RPMI7951 (cell line): Measurements from ENCODE around the gene PIGH. TPM values are rescaled to one million over a fixed set of nuclear protein-coding genes. Genes with fewer than 3 reads are reported as not detected.

ENCODE experiments used
- DNase-seq: peaks from one replicate; pipeline ENCODE4 v3.0.0-alpha.2; 2012; ENCODE audit warnings: low read depth
- total RNA-seq: library from RNA; depleted of rRNA; stranded (reverse); fragments of >200 nt; shearing (Covaris generic); gene quantifications from 2 replicates; pipeline ENCODE4 v1.2.3, GENCODE V29; 2014

Gene PIGH
- total RNA-seq, 1 experiment from 2014 or later: 20.9 TPM

DNA sequence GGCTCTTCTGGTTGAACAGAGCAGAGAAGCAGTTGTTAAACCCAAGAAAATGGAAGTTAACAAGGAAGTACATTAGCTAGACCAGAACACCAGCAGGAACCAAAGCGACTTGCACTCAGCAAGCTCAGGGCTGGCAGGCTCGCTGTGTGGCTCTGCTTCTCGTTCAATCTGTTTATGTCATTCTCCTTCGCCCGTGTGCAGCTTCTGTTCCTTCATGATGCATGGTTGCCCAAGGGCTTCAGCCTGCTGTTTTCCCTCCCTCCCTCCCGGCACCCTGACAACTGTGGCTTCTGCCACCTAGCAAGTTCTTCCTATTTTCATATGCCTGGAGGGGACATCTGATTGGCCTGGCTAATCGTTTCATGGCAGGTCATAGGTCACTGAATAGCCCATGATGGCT is 25.3 kb downstream of the PIGH start:
- no peak for DNase-seq

DNA sequence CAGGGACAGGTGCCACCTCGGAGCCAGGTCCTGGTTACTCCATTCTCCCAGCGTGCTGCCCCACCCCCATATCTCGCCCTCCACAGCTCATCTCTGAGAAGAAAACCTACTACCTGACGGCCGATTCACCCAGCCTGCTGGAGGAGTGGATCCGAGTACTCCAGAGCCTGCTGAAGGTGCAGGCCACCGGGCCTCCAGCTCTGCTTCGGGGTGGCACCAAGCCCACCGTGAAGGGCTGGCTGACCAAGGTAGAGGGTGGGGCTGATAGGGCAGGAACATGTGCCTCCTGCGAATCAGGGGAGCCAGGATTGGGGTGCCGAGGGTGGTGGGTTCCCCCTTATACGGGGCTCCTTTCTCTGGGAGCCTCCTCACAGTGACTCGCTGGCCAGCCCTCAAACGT is 25.9 kb downstream of the PIGH start:
- no peak for DNase-seq

DNA sequence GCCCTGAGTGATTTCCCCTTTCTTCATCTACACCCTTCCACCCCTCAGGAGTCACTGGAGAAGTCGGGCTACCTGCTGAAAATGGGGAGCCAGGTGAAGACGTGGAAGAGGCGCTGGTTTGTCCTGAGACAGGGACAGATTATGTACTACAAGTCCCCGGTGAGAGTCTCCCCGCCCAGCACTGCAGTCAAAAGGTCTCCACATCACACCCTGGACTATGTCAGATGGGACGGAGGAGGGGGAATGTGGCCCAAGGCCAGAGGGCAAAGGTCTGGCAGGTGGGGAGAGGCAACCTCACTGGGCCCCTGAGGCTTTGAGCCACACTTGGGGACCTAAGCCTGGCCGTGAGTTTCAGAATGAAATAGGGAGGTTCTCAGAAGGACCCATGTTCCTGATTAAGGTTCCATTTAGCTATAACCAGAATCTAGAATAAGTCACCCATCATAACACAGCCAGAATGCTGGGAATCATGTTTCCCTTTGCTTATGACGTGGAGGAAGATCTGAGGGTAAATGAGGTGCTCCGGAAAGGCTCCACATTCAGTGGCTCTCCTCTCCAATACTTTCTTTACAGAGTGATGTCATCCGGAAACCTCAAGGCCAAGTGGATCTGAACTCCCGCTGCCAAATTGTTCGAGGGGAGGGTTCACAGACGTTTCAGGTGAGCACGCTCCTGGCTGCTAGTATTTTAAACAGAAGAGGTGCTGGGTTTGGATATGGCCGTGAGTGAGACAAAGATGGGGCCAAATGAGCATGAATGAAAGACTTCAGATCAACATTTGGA is 26.6 kb downstream of the PIGH start:
- DNase-seq: no peak

DNA sequence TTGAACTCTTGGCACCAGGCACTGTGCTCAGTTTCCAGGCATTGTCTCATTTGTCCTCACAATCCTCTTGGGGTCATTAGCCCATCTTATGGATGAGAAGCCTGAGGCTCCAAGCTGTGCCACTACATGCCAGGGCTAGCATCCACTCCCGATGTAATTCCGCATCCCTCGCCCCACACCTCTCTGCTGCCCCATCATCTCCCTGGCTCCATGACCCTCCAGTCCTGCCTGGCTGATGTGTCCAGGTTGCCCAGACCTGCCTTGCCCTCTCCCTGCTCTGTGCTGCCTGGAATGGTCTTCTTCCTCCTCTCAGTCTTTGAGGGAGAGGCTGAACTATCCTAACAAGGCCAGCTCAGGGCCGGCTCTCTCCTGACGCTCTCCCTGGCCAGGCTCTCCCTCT is 27.5 kb downstream of the PIGH start:
- no peak for DNase-seq

DNA sequence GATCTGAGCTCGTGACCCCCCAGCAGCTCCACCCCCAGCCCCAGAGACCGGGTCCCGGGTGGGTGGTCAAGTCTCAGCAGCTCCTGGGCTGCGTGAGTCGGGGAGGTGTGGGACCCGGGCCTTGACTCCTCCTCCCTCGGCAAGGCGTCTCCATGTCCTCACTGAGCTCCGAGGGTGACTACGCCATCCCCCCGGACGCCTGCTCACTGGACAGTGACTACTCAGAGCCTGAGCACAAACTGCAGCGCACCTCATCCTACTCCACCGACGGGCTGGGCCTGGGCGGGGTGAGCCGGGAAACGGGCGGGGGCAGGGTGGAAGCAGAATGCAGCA is 28.1 kb downstream of the PIGH start:
- DNase-seq: no peak

DNA sequence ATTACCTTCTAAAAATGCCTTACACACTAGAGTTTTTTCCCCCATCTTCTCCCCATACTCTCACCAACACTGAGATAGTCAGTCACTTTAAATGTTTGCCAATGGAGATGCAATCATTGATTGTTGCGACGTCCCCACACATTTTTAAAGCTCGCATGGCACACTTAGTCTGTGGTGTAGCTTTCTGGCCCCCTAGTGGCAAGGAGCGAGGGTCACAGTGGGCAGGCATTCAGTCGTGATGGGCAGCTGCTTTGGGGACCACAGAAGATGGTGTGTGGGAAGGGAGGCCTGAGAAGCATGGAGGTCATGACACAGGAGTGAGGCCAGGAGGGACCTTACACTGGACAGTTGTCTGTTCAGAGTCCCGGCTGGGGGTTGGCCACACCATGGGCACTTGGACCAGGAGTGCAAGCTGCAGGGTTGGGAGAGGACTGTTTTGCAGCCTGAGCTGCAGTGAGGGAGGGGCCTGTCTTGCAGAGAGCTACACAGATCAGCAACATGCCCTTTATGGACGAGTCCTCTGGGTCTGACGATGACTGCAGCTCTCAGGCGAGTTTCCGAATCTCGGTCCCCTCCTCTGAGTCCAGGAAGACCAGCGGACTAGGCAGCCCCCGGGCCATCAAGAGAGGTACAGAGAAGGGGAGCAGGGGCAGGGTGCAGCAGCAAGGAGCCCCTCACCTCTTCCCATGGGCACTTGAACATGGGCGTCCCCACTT is 28.6 kb downstream of the PIGH start:
- DNase-seq: peak; percentile 45

DNA sequence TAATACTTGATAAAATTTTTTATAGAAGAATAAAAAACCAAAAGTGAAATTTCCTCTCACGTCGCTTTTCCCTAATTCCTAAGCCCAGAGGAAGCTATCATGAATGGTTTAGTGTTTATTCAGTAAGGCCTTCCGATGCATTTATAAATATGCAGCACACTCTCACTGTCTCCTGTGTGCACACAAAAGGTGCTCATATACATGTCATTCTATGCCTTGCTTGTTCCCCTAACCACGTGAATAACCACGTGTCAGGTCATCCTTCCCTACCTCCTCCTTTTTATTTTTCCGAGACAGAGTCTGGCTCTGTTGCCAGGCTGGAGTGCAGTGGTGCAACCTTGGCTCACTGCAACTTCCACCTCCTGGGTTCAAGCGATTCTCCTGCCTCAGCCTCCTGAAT is 29.6 kb downstream of the PIGH start:
- no peak for DNase-seq

DNA sequence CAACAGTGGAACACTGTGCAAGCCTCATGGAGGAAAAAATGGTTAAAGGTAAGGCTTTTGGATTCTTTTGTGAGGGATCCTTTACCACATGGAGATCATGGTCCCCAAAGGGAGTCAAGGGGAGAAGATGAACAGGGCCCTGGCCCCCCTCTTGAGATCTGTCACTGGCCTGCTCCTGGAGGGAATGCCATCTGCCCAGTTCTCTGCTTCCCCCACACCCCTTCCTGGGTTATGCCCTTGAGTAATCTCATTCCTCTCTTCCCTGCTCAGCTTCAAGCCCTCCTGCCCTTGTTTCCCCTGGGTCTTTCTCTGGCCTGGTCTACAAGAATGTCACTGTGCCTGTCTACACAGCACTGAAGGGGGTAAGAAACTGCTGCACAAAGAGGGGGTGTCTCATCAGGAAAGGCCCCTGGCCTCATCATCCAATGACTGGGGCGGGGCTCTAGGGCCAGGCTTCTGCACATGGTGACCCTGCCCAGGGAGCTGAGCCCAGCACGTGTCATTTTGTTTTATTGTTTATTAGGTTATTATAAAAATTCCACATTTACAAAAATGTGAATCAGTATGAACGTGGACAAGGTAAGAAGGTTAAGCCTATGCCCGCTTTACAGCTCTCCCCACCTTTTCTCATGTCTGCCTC is 30.3 kb downstream of the PIGH start:
- no peak for DNase-seq

DNA sequence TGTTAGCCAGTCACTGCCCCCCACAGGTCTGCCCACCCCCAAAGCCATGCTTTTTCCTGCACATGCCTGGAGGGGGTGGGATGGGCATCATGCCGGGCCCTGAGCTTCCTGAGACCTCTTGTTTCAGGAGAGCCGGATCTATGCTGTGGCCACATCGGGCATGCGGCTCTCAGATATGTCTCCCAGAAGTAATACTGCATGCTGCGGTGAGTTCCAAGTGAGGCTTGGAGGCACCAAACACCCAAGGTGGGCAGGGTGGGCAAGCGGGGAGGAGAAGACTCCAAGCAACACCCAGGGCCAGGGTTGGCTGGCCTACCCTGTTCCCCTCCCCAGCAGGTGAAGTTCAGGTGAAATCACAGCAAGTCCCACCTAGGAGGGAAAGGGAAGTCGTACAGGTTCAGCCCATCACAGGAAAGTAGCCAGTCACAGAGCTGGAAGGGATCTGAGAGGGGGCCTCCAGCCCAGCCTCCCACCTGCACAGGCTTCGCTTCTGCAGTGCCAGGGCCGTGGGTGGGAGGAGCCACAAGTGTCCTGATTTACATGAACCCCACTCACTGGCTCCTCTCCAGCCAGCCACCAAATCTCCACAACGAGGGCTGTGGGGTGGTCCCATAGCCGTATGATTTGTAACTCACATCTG is 30.9 kb downstream of the PIGH start:
- no peak for DNase-seq

DNA sequence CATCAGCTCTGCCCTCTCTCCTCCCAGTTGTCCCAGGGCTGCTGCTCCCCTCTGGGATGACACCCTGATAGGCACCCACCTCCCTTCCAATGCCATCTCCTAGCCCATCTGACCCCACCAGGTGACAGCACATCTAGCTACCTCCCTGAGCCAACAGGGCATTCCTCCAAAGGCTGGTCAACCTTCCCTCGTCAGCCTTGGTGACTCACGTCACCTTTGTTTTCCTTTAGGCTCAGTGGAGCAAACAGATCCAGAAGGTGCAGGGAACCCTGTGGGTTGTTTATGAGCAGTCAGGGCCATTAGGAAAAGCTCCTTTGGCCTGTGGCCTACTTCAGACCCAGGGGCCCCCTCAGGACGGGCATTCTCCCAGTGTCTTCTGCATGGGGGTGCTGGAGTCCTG is 32.4 kb downstream of the PIGH start:
- DNase-seq: no peak

DNA sequence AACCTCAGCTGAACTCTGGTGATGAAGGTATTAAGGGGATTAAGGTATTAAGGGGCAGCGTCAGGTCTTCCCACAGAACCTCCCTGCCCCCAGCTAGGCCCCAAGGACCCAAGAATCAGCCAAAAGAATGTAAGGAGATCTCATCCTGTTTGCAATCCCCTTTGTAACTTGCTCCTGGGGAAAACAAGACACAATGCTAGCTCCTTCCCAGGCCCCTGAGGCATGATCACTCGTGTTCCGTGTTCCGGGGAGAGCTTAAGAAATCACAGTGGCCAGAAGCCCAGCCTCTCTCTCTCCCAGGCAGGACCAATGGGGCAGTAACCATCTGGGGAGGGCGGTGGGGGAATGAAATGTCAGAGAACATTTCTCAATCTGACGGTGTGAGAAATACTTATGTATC is 33.2 kb downstream of the PIGH start:
- DNase-seq: no peak

DNA sequence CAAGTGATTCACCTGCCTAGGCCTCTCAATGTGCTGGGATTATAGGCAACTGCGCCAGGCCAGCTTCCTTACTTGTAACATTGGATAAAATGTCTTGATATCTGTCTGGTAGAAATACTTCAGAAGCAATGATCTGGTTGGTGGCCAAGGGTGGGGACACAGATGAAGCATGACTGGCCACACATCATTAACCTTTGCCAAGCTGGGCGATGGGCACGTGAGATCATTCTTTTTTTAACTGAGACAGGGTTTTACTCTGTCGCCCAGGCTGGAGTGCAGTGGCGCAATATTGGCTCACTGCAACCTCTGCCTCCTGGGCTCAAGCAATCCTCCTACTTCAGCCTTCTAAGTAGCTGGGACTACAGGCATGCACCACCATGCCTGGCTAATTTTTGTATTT is 35.8 kb downstream of the PIGH start:
- no peak for DNase-seq

DNA sequence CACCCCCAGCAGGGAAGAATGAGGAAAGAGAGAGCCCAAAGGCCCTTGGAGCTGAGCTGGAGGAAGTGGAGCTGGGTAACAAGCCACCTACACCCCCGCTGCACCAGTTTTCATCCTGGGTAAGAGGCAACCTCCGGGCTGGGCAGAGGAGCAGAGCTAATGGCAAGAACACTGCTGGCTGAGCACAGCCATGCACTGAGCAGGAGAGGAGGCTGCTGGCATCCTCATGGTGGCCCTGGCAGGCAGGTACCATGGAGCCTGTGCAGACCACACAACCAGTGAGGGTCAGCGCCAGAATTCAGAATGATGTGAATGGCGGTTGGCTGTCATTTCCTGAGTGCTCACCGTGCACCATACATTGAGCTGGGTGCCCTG is 37.3 kb downstream of the PIGH start:
- no peak for DNase-seq

DNA sequence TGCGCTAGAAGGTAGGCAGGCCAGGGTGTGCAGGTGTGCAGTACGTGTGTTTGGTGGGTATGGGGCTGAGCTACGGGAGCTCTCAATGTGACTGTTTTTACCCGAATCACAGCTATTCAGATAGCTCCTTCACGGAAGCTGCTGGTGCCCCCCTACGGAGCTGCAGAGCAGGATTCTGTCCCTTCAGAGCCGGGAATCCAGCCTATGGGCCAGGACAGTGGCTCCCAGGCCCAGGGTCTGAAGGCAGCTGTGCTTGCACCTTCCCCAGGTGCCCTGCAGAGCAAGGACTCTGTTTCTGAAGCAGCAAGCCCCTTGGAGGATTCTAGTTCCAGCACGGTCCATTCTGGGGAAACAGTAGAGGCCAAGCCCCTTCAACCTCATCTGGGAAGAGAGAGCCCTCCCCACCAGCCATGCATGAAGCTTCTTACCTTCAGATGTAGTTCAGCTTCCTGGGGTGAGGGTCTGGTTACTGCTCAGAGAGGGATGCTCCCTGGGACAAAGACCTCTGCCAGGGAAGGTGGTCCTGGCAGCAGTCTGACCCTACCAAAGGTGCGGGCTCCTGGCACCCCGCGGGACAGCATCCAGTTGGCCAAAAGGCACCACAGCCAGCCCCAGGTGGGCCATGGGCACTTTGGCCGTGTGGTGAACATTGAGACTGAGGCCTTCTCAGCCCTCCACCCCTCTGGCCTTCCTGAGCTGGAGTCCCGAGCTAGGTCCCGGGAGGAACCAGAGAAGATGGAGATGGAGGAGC is 37.9 kb downstream of the PIGH start:
- DNase-seq: no peak

DNA sequence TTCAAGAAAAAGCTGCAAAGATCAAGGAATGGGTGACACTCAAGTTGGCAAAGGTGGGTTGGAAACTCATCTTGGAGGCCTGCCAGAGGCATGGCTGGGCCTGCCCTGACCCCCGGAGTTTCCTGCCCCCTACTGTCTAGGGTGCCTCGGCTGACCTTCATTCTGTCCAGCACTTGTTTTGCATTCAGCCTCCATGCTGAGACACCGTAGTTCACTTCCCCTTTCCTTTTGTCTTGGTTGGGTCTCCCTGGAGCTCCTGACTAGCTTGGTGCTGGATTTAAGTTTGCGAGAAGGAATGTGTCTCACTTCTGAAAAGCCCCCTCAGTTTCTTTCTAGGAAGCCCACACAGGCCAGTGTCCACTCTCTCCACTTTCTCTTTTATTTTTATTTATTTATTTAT is 40.4 kb downstream of the PIGH start:
- no peak for DNase-seq

DNA sequence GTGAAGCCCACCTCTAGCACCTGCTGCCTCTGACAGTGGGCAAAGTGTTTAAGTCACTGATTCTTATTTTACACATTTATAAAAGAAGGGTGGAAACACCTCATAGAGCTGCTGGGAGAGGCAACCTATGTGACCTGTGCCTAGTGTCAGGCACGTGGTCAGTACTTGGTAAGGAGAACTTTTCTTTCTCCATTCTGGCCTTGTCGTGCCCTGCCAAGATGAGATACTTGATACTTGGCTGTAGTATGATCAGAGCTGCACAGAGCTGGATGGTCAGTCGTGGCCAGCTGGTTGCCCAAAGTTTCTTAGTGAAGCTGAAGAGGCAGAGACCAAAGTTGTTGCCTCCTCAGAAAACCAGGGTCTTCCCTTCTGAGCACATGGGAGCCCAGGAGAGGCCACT is 42.4 kb downstream of the PIGH start:
- no peak for DNase-seq

DNA sequence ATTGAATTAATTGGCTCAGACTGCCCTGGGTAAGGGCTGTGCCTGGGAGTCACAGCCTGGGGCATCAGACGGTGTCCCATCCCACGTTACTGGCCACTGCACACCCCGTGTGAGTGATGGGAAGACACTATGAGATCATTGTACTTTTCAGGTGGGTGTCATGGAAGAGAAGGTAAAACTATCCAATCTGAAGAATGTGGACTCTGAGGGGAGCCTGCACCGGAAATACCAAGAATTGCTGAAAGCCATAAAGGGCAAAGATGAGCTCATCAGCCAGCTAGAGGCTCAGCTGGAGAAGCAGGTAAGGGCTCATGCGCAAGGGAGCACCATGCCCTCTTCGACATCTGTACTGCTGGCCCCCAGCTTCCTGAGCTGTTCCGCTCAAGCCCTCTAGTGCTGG is 43.0 kb downstream of the PIGH start:
- DNase-seq: peak; percentile 64

DNA sequence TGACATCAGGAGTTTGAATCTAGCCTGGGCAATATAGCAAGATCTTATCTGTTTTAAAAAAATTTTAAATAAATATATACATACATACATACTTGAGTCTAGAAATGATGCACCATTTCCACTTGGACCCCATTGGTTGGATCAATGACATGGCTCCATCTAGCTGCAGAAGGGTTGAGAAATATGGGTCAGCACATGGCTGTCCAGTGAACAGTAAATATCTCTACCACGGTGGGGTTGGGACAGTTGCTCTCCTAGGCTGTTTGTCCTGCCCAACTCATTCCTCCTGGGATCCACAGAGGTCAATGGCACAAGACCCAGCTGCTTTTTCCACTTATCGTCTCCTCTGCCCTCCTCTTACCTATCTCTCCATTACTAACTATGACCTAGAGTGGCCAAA is 43.4 kb downstream of the PIGH start:
- DNase-seq: no peak

DNA sequence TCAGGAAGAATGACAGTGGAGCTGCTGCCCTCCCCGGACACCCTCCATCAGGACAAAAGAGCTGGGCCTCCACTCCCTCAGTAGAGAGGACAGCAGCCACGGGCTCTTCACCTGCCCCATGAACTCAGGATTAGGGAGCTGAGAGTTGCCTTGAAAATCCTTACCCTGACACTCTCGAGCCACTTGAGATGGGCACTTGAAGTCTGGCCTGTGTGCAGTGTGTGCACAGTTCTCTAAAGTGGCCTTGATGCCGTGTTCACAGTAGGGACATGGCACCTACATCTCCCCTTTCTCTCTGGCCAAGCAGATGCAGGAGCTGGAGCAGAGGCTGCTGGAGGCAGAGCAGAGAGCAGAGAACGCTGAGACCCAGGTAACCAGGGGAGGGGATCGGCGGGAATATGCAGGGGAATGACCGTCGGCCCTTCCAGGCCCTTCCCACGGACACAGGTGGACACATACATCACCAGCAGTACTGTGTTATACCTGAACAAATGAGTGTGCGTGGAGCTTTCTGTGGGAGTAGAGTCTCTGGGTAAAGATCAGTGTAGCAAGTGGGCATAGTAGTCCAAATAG is 44.5 kb downstream of the PIGH start:
- DNase-seq: no peak

DNA sequence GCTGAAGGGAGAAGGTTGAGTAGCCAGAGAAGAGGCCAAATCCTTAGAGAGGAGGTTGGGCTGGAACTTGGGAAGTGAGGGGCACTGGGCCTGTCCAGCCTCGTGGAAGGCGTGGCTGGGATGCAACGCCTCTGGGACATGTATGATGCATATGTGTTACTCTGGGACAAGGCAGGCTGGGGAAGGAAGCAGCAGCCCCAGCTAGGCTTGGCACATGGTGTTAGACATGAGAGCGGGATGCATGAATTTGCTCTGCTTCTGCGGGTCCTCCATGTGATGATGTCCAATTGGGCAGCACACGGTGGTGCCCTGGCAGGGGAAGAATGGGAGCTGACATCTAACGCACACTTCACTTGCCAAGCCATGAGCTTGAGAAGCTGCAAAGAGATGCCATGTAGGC is 45.7 kb downstream of the PIGH start:
- no peak for DNase-seq

DNA sequence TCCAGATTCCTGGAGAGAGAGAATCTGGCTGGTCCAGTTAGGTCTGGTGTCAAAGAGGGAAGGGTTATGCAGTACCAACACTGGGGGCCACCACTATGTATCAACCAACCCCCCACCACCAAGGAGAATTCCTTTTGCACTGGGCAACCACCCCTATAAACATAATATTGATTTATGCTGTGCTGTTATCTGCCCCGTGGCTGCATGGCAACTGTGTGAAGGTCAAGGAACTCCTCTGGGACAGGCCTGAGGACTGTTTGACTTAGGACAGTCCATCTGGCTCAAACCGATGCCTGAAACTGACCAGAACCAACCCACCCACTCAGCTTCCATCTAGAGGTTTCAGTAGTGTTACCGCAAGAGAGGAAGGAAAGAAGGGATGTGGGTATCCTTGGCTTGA is 46.5 kb downstream of the PIGH start:
- DNase-seq: no peak

DNA sequence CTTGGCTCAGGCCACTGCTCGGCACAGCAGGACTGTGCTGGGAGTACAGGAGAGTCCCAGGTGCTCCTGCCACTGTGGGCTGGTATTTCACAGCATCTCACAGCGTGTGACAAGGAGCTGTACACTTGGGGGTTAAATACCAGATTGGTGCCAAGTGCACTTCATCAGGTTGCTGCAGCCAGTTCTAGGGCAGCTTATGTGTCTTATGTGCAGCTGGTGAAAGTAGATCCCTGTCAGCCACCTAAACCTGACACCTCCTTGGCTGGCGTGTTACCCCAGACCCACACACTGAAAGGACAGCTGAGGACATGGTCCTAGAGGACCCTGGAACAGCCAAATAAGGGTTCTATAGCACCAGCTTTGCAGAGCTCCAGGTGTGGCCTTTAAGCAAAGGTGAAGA is 48.1 kb downstream of the PIGH start:
- DNase-seq: no peak
